Measurements from ENCODE around the gene ATP2B2.
"Not testable (repeated sequence)": the region's sequence is repeated elsewhere in the genome, so short reads cannot be mapped to it uniquely, and the experiment has no call there.

The ATP2B2 gene

GRCh38 chr3:10505050-10505790 is at the start of gene ATP2B2:
TSS of gene ATP2B2 (minus strand) at chr3:10505586. CDS start at chr3:10449543, 56,043 bp downstream.
- DNase-seq (ENCODE audit: low read depth) = no peak

DNA sequence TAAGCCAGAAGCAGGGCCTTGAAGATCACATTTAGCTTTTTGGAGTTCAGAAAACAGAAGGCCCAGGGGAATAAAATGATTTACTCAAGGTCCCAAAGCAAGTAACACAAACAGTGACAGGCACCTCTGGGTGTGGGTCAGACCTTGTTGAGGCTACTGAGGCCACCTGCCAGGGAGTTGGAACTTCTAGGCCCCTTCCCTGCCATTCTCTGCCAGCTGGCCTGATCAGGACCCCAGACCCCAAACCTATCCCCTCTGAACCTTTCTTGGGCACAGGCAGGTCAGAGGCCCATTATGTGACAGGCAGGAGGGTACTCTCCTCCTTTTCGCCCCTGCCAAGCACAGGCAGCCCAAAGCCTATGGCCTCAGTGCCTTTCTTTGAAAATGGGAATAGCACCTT is 49.4 kb upstream of the ATP2B2 start:
- no peak for DNase-seq (ENCODE audit: low read depth)

DNA sequence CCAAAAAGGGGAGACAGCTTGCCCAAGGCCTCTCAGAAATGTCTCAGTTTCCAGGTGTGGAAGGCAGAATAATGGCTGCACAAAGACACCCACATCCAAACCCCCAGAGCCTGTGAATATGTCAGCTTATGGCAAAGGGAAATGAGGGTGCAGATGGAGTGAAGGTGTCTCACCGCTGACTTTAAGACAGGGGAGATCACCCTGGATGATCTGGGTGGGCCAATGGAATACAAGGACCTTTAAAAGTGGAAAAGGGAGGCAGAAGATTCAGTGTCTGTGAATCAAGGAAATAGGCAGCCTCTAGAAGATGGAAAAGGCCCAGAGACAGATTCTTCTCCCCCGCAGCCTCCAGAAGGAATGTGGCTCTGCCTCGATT is 48.8 kb upstream of the ATP2B2 start:
- DNase-seq (ENCODE audit: low read depth) = no peak

DNA sequence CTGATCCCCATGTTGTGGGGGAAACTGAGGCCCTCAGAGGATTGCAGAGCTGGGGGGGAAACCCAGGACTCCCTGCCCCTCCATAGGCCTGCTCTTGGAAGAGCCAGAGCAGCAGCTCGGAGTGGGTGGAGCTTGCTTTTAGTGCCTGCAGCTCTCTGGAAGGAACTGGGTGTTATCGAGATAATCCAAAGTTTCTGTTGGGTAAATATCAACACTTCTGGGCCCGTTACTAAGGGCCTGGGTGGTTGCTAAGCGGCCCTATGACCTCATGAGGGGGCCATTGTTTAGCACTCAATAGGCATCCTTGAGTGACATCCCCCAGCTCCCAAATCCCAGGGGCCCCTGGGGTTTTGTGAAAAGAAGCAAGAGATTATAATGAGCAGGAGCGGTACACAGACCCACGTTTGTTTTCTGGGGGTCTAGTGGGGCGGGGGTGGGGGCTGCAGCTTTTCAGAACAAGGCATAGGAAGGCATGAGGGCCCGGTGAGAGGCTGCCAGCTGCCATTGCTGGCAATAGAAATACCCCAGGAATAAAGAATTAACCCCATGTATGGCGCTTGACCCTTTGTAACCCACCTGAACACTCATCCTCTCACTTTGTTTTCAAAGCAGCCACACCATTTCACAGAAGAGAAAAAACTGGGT is 48.3 kb upstream of the ATP2B2 start:
- DNase-seq (ENCODE audit: low read depth) = no peak

DNA sequence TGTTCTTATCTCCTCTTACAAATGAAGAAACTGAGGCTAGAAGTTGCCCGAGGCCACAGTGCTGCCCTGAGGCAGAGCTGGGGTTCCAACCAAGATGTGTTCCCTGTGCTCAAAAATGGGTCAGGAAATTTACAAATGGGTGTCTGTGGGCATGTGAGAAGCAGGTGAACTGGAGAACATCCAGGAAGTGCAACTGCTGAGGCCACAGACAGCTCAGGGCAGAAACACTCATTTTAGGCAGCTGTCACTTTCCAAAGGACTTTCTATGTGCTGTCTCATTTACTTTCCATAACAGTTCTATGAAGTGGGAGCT is 47.2 kb upstream of the ATP2B2 start:
- no peak for DNase-seq (ENCODE audit: low read depth)

DNA sequence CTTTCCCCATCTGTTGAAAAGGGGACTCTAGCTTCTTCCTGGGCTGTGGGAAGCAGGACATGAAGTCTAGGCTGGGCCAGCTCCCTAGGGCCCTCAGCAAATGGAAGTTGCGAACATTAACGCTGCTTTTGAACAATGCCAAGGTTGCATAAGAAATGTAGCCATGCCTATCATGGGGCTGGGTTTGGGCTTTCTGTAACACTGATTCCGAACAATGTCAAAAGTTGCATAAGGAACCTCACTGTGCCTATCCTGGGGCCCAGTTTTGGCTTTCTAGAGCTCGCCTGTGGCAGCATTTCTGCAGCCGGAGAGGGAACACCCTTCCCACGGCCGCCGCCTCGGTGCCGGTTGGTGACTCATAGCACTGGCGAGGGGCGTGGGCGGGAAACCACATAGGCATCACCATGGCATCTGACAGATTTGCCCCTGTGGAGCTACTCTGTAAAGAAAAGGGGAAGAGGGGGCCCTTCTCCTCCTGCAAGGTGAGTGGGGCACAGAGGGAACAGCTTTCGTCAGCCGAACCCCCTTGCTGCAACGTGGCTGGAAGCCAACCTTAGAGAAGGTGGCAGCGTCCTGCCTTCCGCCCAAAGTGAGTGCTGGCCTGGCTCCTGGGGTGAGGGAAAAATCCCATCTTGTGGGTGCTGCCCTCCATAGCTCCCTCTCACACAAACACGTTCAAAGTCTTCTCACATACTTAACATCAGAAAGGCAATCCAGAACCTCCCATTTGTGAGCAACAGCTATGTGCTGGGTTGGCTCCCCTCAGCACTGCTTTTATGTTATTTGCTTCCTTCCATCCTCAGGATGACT is 46.6 kb upstream of the ATP2B2 start:
- peak; percentile 76 for DNase-seq (ENCODE audit: low read depth)

- DNase-seq (ENCODE audit: low read depth) = no peak
Observed at GRCh38 chr3:10551139-10551538, 45.8 kb upstream of the ATP2B2 start.

GRCh38 chr3:10550705-10551104 is 45.3 kb upstream of the ATP2B2 start:
- DNase-seq (ENCODE audit: low read depth) = no peak

GRCh38 chr3:10549617-10550230 is 44.3 kb upstream of the ATP2B2 start:
- no peak for DNase-seq (ENCODE audit: low read depth)

GRCh38 chr3:10548992-10549391 is 43.6 kb upstream of the ATP2B2 start:
- no peak for DNase-seq (ENCODE audit: low read depth)

GRCh38 chr3:10547841-10548783 is 42.7 kb upstream of the ATP2B2 start:
- no peak for DNase-seq (ENCODE audit: low read depth)

GRCh38 chr3:10547413-10547812 is 42.0 kb upstream of the ATP2B2 start:
- DNase-seq (ENCODE audit: low read depth) = no peak

GRCh38 chr3:10546820-10547263 is 41.5 kb upstream of the ATP2B2 start:
- DNase-seq (ENCODE audit: low read depth) = no peak

DNA sequence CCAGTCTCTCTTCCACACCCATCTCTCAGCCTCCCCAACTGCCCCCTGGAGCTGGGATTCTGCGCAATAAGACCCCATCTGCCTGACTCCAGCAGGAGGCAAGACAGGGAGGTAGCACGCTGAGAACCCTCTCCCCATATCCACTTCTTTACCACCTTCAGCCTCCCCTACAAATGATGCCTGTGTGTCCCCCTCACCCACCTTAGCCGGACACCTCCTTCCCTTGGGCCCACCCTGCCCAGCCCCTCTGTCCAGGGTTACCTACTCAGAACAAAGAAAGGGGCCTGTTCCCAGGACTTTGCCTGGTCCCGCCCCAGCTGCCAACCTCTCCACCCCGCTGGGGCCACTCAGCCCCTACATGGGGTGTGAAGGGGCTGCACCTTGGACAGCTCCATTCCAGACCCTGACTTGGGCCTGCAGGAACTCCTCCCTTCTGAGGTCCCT is 40.8 kb upstream of the ATP2B2 start:
- no peak for DNase-seq (ENCODE audit: low read depth)

DNA sequence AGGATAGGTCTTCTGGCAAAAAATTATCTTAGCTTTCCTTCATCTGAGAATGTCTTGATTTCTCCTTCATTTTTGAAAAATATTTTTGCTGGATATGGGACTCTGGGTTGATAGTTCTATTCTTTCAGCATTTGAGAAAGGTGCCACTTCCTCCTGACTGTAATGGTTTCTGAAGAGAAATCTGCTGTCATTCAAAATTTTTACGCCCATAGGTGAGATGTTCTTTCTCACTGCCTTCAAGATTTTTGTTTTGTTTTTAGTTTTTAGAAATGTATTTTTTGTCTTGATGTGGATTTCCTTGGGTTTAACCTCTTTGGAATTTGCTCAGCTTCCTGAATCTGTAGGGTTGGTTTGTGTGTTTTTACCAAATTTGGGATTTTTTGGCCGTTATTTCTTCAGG is 37.1 kb upstream of the ATP2B2 start:
- no peak for DNase-seq (ENCODE audit: low read depth)

- DNase-seq (ENCODE audit: low read depth) = not testable (repeated sequence)
Observed at GRCh38 chr3:10540347-10540746, 35.0 kb upstream of the ATP2B2 start.

GRCh38 chr3:10534066-10534465 is 28.7 kb upstream of the ATP2B2 start:
- DNase-seq (ENCODE audit: low read depth) = no peak

DNA sequence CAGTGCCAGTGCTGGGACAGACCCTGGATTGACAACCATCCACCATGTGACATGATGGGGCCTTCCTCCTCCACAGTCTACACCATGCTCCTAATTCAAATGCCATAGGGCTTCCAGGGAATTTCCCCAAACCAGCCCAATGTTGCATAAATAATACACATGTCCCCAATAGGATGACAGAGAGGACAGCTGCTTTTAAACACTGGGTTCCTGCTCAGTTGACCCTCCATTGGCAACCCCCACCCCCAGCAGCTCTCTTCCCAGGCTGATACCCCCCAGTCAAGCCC is 28.3 kb upstream of the ATP2B2 start:
- no peak for DNase-seq (ENCODE audit: low read depth)

GRCh38 chr3:10532939-10533736 is 27.8 kb upstream of the ATP2B2 start:
- DNase-seq (ENCODE audit: low read depth) = no peak

- DNase-seq (ENCODE audit: low read depth) = no peak
Observed at GRCh38 chr3:10531031-10531430, 25.6 kb upstream of the ATP2B2 start.

GRCh38 chr3:10530241-10530640 is 24.9 kb upstream of the ATP2B2 start:
- no peak for DNase-seq (ENCODE audit: low read depth)
